ENCODE data around the gene PBX1.
"Not testable (repeated sequence)": the region's sequence is repeated elsewhere in the genome, so short reads cannot be mapped to it uniquely, and the experiment has no call there.

PBX1 gene

DNA sequence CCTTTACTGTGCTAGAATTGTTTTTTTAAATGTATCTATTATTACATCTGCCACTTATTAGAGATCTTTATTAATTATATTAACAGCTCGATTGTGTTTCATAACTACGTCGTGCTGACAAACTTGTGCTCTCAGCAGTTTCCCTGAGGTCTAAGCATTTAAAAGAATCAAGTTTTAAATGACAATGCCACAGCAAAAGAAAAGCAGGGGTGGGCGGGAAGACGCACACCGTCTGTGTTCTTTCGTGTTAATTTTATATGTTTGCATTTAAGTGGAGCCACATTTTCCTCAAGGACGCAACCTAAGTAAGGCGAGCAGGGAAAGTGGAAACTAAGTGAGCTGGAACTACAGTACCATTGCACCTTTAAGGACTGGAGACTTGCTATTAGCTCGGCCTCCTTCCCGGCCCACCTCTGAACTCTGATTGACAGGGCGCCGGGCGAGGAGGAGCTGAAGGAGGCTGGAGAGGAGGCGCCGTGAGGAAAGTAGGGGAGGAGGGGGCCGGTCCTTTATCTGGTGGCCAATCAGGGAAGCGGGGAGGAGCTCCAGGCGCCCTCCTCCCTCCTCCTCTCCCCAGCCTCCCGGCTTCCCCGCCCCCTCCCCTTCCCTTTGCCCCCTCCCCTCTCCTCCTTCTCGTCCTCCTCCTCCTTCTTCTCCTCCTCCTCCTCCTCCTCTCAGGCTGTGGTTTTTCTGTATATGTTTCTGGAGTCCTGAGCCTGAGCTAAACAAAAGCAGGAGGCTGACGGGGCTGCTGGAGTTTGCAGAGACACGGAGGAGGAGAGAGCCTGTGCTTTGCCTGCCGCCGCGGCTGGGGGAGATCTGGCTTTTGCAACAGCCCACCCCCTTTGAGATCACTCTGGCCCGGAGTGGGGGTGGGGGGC, at the start of gene PBX1:
Gene PBX1 (plus strand): TSS at position 724 of the 881 bp plus-strand sequence.
- Mint-ChIP-seq H3K36me3 (ENCODE audit: insufficient read depth) (peaks cover 3% of the 10 kb centered on the region), H3K9me3 (no peaks in the 10 kb centered on the region), H3K27ac (ENCODE audit: low read depth) (no peak within 1 kb of the TSS), H3K4me1 (no peaks in the 10 kb centered on the region), H3K4me3 (peak within 1 kb of the TSS; percentile 67), H3K27me3 (peaks cover 17% of the 10 kb centered on the region)
- ATAC-seq (replicated peaks; ENCODE audit: extremely low read depth, poor library complexity, severe bottlenecking): peak; percentile 96
- peak; percentile 18 to 33 for DNase-seq (ENCODE audit: low spot score in 2 of 2)

DNA sequence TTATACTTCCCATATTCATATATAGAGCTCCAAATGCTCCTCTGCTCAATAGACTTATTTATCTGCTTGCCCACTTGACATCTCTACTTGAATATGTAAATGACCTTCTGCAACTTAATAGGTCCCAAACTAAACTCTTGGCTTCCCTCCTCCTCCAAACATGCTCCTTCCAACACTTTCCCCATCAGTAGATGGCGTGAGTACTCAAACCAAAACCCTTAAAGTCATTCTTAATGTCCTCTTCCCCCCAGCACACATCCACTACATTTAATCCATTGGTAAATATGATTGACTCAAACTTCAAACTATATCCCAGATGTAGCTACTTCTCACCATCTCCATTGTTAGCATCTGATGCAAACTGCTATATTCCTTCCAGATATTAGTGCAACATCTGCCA, 48.5 kb upstream of the PBX1 start:
- Mint-ChIP-seq H3K4me1 (no peaks in the 10 kb centered on the region), H3K4me3 (no peak overlapping the region), H3K27ac (ENCODE audit: low read depth) (no peak overlapping the region), H3K36me3 (ENCODE audit: insufficient read depth) (no peaks in the 10 kb centered on the region), H3K9me3 (peaks cover 6% of the 10 kb centered on the region), H3K27me3 (no peaks in the 10 kb centered on the region)
- DNase-seq (ENCODE audit: low spot score in 2 of 2) (no peak), ATAC-seq (replicated peaks; ENCODE audit: extremely low read depth, poor library complexity, severe bottlenecking) (no peak)

DNA sequence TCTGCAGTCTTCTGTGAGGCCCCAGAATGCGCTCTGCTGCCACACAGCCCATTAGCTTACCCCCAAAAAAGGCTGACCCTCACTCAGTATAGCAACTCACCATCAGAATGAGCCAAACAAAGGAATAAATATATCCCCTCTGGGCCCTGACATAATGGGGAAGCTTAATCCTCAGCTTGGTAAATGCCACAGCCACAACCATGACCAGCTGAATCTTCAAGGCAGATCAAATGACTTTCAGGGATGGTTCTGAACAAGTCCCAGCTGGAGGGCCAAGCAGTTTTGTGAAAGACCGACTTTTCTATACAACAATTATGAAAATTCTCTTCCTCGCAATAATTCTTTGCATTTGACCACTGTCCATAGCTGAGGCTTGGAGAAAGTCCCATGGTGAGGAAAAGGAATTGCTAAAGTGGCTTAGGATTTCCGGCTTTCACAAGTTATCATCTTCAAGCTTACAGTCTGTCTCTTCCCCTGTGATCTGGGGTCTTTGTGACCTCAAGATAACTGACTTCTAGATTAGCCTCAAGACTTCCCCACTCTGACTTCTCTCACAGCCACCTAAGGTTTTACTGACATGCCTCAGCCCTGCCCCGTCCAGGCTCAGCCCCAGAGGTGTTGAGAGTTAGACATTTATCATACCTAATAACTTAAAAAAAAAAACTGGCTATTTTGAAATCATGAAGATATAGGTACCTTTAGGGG, 47.8 kb upstream of the PBX1 start:
- no peak overlapping the region for H3K4me3 Mint-ChIP-seq
- DNase-seq (ENCODE audit: low spot score in 2 of 2) (no peak), ATAC-seq (replicated peaks; ENCODE audit: extremely low read depth, poor library complexity, severe bottlenecking) (no peak)
- H3K27me3 Mint-ChIP-seq: no peaks in the 10 kb centered on the region
- H3K9me3 Mint-ChIP-seq: peaks cover 6% of the 10 kb centered on the region
- no peaks in the 10 kb centered on the region for H3K4me1 Mint-ChIP-seq
- no peaks in the 10 kb centered on the region for H3K36me3 Mint-ChIP-seq (ENCODE audit: insufficient read depth)
- no peak overlapping the region for H3K27ac Mint-ChIP-seq (ENCODE audit: low read depth)

DNA sequence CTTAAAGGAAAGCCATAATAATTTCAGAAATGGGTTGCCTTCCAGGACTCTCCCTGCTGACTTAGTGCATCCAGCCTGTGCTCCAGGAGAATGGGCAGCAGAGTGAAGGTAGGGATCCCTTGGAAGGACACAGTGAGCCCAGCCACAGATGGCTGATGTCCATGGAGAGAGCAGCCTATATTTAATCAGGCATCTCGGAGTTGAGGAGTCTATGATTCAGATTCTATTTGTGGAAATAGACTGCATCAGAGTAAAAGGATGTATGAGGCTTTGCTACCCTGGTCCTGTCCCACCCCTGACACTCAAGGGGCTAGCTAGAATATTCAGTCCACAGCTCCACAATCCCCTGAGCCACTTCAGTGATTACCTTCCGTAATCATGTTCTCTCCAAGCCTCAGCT, 43.8 kb upstream of the PBX1 start:
- Mint-ChIP-seq H3K4me3 (no peak overlapping the region), H3K27me3 (no peaks in the 10 kb centered on the region), H3K4me1 (no peaks in the 10 kb centered on the region), H3K27ac (ENCODE audit: low read depth) (no peak overlapping the region), H3K9me3 (peaks cover 3% of the 10 kb centered on the region), H3K36me3 (ENCODE audit: insufficient read depth) (no peaks in the 10 kb centered on the region)
- no peak for ATAC-seq (replicated peaks; ENCODE audit: extremely low read depth, poor library complexity, severe bottlenecking)
- DNase-seq (ENCODE audit: low spot score in 2 of 2): no peak

DNA sequence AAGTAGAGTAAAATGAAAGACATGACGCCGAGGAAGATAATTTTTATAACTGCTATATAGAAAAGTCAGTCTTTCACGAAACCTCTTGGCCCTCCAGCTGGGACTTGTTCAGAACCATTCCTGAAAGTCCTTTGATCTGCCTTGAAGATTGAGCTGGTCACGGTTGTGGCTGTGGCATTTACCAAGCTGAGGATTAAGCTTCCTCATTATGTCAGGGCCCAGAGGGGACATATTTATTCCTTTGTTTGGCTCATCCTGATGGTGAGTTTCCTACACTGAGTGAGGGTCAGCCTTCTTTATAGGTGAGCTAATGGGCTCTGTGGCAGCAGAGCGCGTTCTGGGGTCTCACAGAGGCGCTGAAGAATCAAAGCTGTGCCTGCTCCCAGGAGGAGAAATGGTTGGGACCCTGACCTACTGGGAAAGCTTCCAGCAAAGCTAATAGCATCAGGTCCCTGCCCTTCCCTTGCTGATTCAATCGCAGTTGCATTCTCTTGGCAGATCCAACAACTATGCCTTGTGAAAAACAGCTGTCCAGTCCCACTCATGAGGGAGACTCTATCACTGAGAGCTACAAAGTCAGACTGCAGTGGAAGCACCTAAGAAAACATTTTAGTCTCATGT, 43.2 kb upstream of the PBX1 start:
- no peak for ATAC-seq (replicated peaks; ENCODE audit: extremely low read depth, poor library complexity, severe bottlenecking)
- H3K27ac Mint-ChIP-seq (ENCODE audit: low read depth): no peak overlapping the region

DNA sequence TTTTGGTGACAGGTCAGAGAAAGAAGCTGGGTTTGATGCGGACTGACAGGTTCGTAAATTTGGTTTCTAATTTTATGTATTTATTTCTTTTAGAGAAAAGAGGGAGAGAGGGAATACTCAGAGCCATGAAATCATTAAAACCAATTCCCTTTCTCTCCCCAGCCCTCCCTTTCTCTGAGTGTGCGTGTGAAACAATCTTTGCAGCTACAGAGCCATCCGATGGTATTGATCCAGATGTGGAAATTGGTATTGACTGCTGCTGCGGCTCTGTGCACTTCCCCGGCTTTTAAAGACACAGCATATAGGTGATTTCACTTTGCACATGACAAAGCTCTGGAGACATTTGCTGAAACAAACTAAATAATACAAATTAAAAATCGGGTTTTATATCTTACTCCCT, 42.4 kb upstream of the PBX1 start:
- Mint-ChIP-seq H3K27ac (ENCODE audit: low read depth) (no peak overlapping the region), H3K4me1 (no peaks in the 10 kb centered on the region), H3K4me3 (no peak overlapping the region), H3K27me3 (no peaks in the 10 kb centered on the region), H3K36me3 (ENCODE audit: insufficient read depth) (no peaks in the 10 kb centered on the region), H3K9me3 (no peaks in the 10 kb centered on the region)
- DNase-seq (ENCODE audit: low spot score in 2 of 2) (no peak), ATAC-seq (replicated peaks; ENCODE audit: extremely low read depth, poor library complexity, severe bottlenecking) (no peak)

More for the DNA sequence above, 43.2 kb upstream of the PBX1 start:
- H3K4me1 Mint-ChIP-seq: no peaks in the 10 kb centered on the region
- no peaks in the 10 kb centered on the region for H3K27me3 Mint-ChIP-seq
- DNase-seq (ENCODE audit: low spot score in 2 of 2): no peak
- H3K4me3 Mint-ChIP-seq: no peak overlapping the region
- no peaks in the 10 kb centered on the region for H3K36me3 Mint-ChIP-seq (ENCODE audit: insufficient read depth)
- H3K9me3 Mint-ChIP-seq: no peaks in the 10 kb centered on the region

DNA sequence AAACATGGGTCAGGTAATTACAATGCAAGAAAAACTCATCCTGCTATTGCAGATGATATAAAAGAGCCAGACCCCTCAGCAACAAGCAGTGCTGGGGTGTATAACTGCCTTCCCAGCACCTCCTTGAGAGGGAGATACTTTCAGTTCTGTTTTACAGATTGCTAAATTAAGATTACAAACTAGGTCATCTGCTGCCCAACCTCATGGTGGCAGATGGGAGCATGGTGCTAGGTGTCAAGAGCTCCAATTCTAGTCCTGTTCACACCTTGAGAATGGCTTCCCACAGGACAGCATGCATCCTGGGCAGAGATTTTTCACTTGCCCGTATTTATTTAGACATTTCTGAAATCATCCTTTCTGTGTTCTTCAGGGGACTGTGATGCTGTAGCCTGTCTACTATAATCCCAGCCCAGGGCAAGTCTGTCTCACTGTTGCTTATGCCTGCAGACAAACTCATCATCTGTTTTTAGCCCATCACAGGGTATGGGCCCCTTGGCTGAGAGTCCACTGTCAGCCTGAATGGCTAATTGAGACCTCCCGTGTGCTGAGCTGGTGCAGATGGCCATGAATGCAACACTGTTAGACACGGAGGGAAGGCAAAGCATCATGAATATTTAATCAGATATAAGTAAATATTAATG, 40.2 kb upstream of the PBX1 start:
- no peak for ATAC-seq (replicated peaks; ENCODE audit: extremely low read depth, poor library complexity, severe bottlenecking)
- no peak for DNase-seq (ENCODE audit: low spot score in 2 of 2)
- no peaks in the 10 kb centered on the region for H3K4me1 Mint-ChIP-seq
- no peaks in the 10 kb centered on the region for H3K36me3 Mint-ChIP-seq (ENCODE audit: insufficient read depth)
- no peaks in the 10 kb centered on the region for H3K9me3 Mint-ChIP-seq
- no peak overlapping the region for H3K4me3 Mint-ChIP-seq
- H3K27ac Mint-ChIP-seq (ENCODE audit: low read depth): no peak overlapping the region
- H3K27me3 Mint-ChIP-seq: no peaks in the 10 kb centered on the region

DNA sequence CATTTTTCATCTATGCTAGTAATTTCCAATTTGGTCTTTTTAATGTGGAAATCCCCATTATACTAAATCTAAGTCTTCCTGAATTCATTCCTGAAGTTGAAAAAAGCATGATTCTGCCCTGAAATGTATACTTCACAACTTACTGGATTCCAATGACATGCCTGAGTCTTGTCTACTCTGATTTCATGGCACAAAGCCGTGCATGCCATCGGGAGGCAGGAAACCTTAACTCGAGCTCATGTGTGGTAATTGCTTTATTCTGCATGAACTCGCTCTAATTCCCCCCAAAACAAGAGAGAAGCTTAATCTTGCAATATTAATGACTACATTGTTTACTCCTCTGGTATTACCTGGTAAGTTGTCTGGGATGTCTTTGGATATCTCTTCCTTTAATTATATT, 39.6 kb upstream of the PBX1 start:
- no peaks in the 10 kb centered on the region for H3K9me3 Mint-ChIP-seq
- H3K4me3 Mint-ChIP-seq: no peak overlapping the region
- no peaks in the 10 kb centered on the region for H3K27me3 Mint-ChIP-seq
- DNase-seq (ENCODE audit: low spot score in 2 of 2) (no peak), ATAC-seq (replicated peaks; ENCODE audit: extremely low read depth, poor library complexity, severe bottlenecking) (no peak)
- H3K4me1 Mint-ChIP-seq: no peaks in the 10 kb centered on the region
- H3K27ac Mint-ChIP-seq (ENCODE audit: low read depth): no peak overlapping the region
- H3K36me3 Mint-ChIP-seq (ENCODE audit: insufficient read depth): no peaks in the 10 kb centered on the region

DNA sequence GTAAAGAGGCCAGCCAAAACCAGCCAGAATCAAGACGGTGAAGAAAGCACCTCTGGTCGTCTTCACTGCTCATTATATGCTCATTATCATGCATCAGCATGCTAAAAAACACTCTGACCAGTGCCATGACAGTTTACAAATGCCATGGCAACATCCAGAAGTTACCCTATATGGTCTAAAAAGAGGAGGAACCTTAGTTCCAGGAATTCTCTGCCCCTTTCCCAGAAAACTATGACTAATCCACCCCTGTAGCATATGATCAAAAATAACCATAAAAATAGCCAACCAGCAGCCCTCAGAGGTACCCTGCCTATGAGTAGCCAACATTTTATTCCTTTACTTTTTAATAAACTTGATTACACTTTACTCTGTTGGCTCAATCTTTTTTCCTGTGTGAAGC, 34.2 kb upstream of the PBX1 start:
- DNase-seq (ENCODE audit: low spot score in 2 of 2): no peak
- Mint-ChIP-seq H3K36me3 (ENCODE audit: insufficient read depth) (no peaks in the 10 kb centered on the region), H3K4me3 (no peak overlapping the region), H3K4me1 (no peaks in the 10 kb centered on the region), H3K27me3 (no peaks in the 10 kb centered on the region), H3K27ac (ENCODE audit: low read depth) (no peak overlapping the region), H3K9me3 (peaks cover 17% of the 10 kb centered on the region)
- no peak for ATAC-seq (replicated peaks; ENCODE audit: extremely low read depth, poor library complexity, severe bottlenecking)

DNA sequence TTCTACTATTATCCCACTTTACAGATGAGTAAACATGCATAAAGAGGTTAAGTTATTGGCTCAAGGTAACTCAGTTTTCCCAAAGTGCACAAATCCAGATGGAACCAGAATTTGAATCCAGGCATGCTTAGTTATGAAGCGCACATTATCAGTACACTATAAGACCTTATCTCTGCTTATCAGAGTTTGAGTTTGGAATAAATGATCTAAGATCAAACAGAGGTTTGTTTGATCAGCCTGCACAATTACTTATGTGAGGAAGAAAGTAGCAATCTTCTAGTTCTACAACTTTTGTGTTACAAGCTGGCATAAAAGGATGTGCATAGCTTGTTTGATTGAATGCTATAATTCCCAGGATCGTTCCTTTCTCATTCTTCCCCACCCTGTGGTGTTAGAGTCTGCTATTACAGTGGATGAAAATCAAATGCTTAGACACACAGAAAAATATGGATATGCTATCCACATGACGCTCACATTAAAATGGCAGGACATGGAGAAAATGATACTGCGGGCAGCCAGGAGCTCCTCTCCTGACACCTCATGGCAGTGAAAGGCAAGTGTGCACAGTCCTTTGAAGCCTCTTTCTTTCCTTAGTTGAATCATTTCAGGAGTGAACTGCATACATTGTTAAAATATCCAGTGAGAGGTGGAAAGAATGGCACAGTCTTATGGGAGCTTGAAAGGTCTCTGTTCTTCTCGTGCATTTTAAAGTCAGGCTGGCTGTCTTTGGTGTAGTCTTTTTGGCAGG, 23.9 kb upstream of the PBX1 start:
- DNase-seq (ENCODE audit: low spot score in 2 of 2): no peak
- no peaks in the 10 kb centered on the region for H3K9me3 Mint-ChIP-seq
- ATAC-seq (replicated peaks; ENCODE audit: extremely low read depth, poor library complexity, severe bottlenecking): no peak
- no peak overlapping the region for H3K27ac Mint-ChIP-seq (ENCODE audit: low read depth)
- no peaks in the 10 kb centered on the region for H3K27me3 Mint-ChIP-seq
- no peaks in the 10 kb centered on the region for H3K36me3 Mint-ChIP-seq (ENCODE audit: insufficient read depth)
- H3K4me1 Mint-ChIP-seq: no peaks in the 10 kb centered on the region
- H3K4me3 Mint-ChIP-seq: no peak overlapping the region

DNA sequence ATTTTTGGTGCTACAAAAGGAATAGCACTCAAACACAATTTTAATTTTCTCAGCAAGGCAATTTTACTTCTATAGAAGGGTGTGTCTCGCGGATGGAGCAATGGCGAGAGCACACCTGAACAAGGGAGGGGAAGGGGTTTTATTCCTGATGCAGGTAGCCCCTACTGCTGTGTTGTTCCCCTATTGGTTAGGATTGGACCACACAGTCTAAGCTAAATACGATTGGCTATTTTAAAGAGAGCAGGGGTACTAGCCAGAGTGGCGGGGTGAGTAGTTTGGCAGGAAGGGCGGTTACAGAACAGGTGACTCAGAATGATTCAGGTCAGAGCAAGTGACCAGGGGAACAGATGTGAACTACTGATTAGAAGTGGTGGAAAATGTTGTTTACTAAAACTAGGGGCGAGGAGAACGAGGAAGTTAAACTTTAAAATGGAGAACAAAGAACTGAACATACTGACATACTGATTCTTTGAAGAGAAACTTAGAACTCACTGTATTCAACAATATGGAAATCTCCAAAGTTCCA, 6.5 kb upstream of the PBX1 start:
- not testable (repeated sequence) for H3K36me3 Mint-ChIP-seq (ENCODE audit: insufficient read depth); ATAC-seq (replicated peaks; ENCODE audit: extremely low read depth, poor library complexity, severe bottlenecking); H3K4me3 Mint-ChIP-seq; H3K4me1 Mint-ChIP-seq; DNase-seq (ENCODE audit: low spot score in 2 of 2); H3K27ac Mint-ChIP-seq (ENCODE audit: low read depth); H3K27me3 Mint-ChIP-seq
- peaks cover 27% of the 10 kb centered on the region for H3K9me3 Mint-ChIP-seq

DNA sequence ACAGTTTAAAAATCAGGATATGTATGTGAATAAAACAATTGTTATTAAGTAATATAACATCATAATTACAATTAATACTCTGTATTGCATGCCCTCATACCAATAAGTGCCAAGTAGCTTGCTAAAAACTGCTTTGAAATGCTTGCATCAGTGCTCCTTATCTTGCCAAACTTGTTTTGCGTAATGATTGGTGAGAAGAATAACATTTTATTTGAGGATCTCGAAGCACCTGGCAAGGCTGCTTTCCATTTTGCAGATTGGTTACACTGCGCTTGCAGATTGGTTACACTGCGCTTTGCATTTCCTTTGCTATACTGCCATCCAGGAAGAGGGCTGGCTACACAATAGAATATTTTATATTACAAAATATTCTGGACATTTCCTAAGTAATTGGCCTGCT, 1.7 kb upstream of the PBX1 start:
- Mint-ChIP-seq H3K4me3 (no peak overlapping the region), H3K27ac (ENCODE audit: low read depth) (no peak overlapping the region), H3K36me3 (ENCODE audit: insufficient read depth) (peaks cover 2% of the 10 kb centered on the region), H3K27me3 (peaks cover 17% of the 10 kb centered on the region), H3K9me3 (peaks cover 12% of the 10 kb centered on the region), H3K4me1 (no peaks in the 10 kb centered on the region)
- DNase-seq (ENCODE audit: low spot score in 2 of 2) (no peak), ATAC-seq (replicated peaks; ENCODE audit: extremely low read depth, poor library complexity, severe bottlenecking) (no peak)
